Stimulated activated naive CD4-positive, alpha-beta T cell treated with Interleukin-2 at 50 U/mL for 16 hours (primary cell): Measurements from ENCODE around the gene DUOX1.

ENCODE experiments used
- DNase-seq: peaks from one replicate; lab custom pipeline; 2025; lab: John Stamatoyannopoulos, UW

Gene DUOX1

DNA sequence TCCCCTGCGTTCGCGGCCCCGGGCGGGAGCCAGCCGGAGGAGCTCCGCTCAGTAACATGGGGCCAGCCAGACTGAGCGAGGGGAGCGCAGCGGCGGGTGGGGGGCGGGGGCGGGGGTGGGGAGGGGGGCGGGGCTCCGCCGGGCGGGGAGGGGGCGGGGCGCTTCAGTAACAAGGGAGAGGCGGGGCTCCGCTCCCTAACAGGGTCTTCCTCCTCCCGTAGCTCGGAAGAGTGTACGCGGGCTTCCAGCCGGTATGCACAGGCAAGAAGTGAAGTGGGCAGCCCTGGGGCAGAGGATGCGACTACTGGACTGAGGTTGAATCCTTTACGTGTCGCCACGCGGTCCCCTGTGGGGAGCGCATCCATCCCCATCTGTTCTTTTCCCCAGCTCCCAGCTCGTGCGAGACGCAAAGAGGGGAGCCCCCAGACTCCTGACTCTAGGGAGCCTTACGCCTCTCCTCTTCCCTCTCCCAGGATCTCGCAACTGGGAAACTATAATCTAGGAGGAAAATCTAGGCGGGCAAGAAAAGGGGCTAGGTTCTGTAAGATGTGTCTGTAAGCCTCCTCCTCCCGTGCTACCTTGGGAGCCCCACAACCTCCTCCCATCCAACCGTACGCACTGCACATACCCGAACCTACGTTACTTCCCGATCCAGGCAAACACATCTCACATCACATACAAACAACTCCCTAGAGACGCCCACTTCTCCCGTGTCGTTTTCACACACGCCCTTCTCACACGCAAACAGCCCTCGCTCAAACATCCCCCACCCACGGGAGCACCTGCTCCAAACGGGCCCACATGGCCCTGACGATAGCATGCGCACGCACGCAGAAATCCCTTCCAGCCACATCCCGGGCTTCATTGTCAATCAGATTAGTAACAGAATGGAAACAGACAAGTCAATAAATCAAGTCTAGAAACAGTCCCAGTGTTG, 58.4 kb downstream of the DUOX1 start, which contains the start of gene SHF:
Gene SHF (minus strand): TSS at position 73 of the 937 bp plus-strand sequence. CDS start 15 bp downstream, at position 58.
- peak; percentile 87 for DNase-seq

DNA sequence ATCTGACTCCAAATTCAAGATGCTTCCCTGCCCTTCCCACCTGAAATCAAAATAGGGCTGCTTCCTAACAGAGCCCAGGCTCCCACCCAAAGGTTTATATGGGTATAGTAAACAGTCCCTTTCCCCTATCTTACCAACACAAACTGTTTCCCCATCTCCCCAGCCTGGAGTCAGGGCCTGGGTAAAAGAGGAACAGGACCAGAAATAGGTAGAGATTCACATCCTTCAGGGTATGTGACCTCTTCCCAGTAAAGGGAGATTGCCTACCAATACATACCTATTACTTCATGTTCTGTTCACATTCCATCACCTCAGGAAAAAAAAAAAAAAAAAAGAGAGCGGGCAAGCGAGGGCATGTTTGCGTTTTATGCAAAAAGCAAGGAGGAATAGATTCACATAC, 67.7 kb downstream of the DUOX1 start:
- DNase-seq = no peak

GRCh38 chr15:45198337-45199135, 68.7 kb downstream of the DUOX1 start:
- DNase-seq = peak; percentile 90

DNA sequence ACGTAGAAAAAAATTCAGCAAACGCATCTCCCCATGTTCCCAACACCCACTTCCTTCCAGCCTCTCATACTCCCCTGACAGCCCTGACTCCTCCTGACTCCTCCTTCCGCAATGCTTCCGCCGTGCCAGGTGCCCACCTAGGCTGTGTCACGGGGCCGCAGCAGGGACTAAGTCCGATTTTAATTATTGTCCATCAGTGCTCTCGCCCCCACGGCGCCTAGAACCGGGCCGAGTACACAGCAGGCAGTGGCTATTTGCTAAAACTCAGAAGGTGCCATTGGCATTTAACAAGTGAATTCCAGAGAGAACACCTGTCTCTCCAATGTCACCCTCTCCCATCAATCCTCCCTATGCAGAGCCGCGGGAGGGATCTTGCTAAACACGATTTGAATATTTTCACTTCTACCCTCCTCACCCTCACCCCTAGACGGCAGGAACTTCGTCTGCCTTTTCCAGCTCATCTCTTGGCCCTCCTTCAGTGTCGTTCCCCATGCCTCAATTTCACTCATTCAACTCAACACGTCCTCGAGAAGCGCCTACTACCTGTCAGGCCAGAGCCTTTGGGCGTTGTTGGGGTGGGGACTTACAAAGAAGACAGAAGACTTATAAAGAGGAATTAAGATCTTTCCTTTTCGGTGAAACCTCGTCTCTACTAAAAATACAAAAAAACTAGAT, 69.5 kb downstream of the DUOX1 start:
- DNase-seq = peak; percentile 43

DNA sequence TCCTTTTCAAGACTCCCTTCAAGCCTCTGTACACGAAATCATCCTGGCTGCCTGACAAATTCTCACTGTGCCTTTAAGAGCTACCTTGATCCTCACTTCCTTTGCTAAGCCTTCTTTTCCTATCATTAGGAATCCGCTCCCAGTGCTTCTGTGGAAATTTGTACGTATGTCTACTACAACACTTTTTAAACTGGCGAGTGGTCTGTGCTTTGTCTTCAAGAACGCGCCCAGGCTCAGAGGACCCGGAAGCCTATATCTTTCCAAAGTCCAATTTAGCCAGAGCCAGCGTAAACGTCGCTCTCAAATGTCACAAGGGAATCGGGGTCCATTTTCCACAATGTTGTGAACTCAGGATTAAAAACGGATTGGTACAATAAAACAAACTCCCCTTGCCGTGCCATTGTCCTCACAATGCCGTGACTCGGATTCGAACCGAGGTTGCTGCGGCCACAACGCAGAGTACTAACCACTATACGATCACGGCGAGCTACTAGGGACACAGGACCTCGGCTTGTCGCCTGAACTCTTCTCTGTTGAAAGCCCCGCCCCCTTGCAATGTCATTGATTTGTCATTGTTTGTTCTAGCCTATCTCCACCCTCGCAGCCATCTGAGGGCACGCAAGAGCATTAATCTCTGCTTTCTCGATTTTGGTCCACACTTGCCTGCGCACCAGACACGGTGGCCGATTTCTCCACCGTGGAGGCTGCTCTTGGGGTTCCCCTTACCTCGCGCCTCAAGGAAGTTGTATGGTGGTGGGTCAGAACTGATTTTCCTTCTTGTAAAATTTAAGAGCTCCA, 70.4 kb downstream of the DUOX1 start:
- DNase-seq = peak; percentile 94

DNA sequence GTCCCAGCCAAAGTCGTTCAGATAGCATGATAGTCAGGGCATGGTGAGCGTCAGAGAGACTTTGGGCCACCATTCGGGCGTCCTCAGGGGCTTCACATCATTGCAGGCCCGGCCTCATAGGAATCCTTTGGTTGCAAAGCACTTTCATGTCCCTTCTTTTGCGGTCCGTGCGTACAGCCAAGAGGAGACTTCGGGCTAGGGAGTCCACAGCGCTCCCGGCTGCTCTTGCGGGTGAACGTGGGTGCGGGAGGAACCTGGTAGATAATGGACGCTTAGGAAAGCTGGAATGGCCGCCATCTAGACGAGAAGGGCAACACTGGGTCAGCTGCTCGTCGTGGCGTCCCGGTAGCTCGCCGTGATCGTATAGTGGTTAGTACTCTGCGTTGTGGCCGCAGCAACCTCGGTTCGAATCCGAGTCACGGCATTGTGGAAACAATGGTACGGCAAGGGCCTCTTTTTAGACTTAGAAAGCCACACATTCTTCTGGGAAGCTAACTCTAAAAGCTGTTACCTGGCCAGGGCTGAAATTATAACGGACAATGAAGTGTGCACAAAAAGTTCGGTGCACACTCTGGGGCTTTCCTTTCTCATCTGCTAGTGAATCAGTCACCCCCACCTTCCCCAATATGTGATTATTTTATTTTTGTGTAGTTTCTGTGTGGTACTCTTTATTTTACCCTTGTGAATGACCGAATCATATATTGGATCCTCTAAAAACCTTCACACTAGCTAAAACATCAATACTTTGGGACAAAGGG, 71.2 kb downstream of the DUOX1 start:
- DNase-seq = peak; percentile 72

DNA sequence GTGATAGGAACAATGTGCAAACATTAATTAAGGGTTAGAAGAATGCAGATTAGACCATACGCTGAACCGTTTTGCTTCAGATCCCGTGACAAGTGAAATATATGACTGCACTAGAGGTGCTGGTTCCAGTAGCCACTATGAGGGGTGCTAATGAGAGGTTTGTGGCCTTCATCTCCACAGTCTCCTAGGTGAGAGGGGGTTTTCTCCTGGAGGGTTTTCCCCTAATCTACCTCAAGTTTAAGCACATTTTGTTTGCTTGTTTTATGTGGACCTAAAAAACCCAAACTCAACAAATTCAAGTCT, 71.7 kb downstream of the DUOX1 start:
- DNase-seq = no peak

DNA sequence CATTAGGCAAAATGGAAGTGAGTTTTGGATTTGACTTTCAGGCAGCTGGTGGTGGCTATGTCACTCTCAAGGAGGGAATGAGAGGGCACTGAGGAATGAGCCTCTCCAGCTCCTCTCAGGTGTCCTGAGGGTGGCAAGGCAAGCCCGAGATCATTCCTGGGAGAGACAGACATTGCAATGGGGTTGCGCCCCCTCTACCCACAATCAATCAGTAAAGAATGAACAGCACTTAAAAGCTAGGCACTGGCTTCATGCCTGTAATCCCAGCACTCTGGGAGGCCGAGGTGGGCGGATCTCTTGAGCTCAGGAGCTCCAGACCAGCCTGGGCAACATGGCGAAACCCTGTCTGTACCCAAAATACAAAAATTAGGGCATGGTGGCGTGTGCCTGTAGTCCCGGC, 72.1 kb downstream of the DUOX1 start:
- DNase-seq = no peak

- no peak for DNase-seq
These were observed 73.4 kb downstream of the DUOX1 start for GRCh38 chr15:45203182-45203581.

DNA sequence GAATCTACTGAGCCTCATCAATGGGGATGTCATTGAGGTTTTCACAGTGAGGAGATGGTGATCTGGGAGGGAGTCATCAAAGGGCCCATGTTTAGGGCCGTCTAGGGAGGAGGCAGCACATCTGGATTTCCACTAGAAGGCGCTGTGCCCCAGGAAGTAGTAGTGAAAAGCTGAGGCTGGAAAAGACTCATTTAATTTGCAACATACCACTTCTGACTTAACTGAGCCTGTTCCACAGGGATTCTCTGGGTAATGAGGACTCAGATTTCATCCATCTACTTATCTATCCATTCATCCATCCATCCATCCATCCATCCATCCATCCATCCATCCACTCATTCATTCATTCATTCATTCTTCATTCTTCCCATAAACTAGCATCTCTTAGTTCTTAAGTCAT, 75.4 kb downstream of the DUOX1 start:
- DNase-seq = peak; percentile 43

DNA sequence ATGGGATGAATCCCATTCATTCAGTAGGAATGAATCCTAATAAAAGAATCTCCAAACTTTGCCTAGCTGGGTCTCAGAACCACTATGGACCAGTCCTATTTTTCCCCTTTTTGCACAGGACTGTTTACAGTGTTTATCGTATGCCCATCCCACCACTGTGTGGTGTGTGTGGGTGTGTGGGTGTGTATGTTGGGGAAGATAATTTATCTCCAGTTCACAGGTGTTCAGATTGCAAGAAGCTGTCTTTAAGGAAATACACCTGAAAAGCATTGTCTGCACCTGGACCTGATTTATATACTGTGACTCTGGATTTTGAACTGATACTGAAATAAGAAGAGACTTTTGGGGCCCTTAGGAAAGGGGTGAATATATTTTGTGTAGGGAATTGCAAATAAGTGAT, 82.7 kb downstream of the DUOX1 start:
- no peak for DNase-seq
